ENCODE data around the gene PGS1. TPM values are rescaled to one million over a fixed set of nuclear protein-coding genes. Genes with fewer than 3 reads are reported as not detected.
A peak's percentile ranks its signal among the peaks of the same experiment; 100 is the strongest.

PGS1 gene
- total and polyA plus RNA-seq, 2 of the 8 experiments (the other 6 are each of a cell fraction or from before 2014, with no cell fraction given) = 46.7 to 60.0 TPM

DNA sequence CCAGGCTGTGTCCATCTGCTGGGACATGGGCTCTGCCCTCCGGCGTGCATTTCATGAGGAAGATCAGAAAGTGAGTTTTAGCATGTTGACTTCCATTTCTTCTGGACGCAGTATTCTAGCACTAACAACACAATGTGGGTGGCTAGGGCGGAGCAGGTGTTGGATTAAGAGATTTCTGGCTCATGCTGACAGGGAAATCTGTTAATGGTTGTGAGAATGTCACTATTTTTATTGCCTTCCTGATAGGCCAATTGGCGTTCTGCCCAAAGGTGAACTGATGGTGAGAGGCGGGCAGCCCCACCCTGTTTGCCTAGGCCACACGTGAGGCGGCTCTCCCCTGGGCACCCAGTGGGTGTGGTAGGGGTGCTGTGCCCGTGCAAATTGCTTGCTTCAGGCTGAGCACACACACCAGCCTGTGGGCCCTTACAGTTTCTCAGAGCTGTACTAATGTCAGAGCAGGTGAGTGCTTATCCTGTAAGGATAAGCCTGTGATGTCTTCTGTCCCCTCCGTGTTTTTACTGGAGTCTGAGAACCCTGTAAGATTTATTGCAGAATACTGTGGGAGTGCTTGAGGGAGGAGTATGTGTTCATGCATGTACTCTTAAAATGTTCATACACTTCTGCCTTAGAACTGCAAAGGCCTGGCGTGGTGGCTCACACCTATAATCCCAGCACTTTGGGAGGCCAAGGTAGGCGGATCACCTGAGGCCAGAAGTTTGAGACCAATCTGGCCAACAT lies 30.9 kb downstream of the PGS1 start:
- no peak overlapping the region for H4K91ac ChIP-seq (replicated peaks; ENCODE audit: insufficient read length, low read length)
- no peak overlapping the region for H2BK12ac ChIP-seq (ENCODE audit: low read depth, low read length)
- H3K56ac ChIP-seq (replicated peaks; ENCODE audit: insufficient read length, low read depth, low read length) = no peak overlapping the region
- H2BK5ac ChIP-seq (ENCODE audit: low read depth, low read length) = peak overlapping the region; percentile 81
- no peak overlapping the region for H3K4ac ChIP-seq (replicated peaks; ENCODE audit: insufficient read length, low read depth, low read length)
- H3K23me2 ChIP-seq (ENCODE audit: low read depth, low read length) = no peaks in the 10 kb centered on the region
- H3K9ac ChIP-seq (replicated peaks in 1 of 4; ENCODE audit: extremely low read depth in 1 of 4, low read depth in 3 of 4, low read length in 3 of 4) = no peak overlapping the region; a peak in 1 of 7 replicates
- H3K4me1 ChIP-seq (replicated peaks in 1 of 4; ENCODE audit: control insufficient read depth in 3 of 4, insufficient read depth in 4 of 4, low read length in 3 of 4) = peaks cover 0 to 19% (median 11%) of the 10 kb centered on the region in 4 experiments; a peak in 5 of 7 replicates
- no peak overlapping the region for H3K4me2 ChIP-seq (ENCODE audit: insufficient read depth in 1 of 2, low read depth in 2 of 2, low read length in 2 of 2)
- no peak overlapping the region for H4K5ac ChIP-seq (ENCODE audit: insufficient read length, low read depth, low read length)
- peaks cover 36 to 57% of the 10 kb centered on the region in 2 experiments for H4K20me1 ChIP-seq (replicated peaks in 1 of 2; ENCODE audit: control insufficient read depth in 1 of 2, insufficient read depth in 2 of 2, low read length in 2 of 2)
- H2BK20ac ChIP-seq (ENCODE audit: low read length) = no peak overlapping the region
- no peak overlapping the region for H2BK15ac ChIP-seq (ENCODE audit: low read length)
- CTCF ChIA-PET (ENCODE audit: partially characterized antibody) = interaction anchor here (0.5 to 1.3 kb wide), 4 partner anchors 34 to 298 kb away, joined by 3 to 5 read pairs (median 4); no protein-coding TSS in a partner anchor
- no peak for DNase-seq (ENCODE audit: low read depth in 1 of 2, low spot score in 2 of 2)
- H3K18ac ChIP-seq (ENCODE audit: extremely low read depth, low read length) = no peak overlapping the region
- H4K8ac ChIP-seq (ENCODE audit: extremely low read depth, insufficient read depth, low read length) = no peak overlapping the region
- no peak for FAIRE-seq
- no peak overlapping the region for H2BK120ac ChIP-seq (replicated peaks; ENCODE audit: low read depth, low read length)
- H3K79me2 ChIP-seq (ENCODE audit: control insufficient read depth in 1 of 2, insufficient read depth in 2 of 2, low read length in 2 of 2) = peaks cover 3 to 89% of the 10 kb centered on the region in 2 experiments; a peak in 3 of 4 replicates
- H3K27me3 ChIP-seq (replicated peaks in 1 of 4; ENCODE audit: control insufficient read depth in 3 of 4, extremely low read depth in 1 of 4, insufficient read depth in 3 of 4, low read length in 3 of 4) = no peaks in the 10 kb centered on the region
- H2AK5ac ChIP-seq (ENCODE audit: low read depth, low read length) = peak overlapping the region; percentile 75; the same call in 1 of the 2 replicates
- H3K4me3 ChIP-seq (ENCODE audit: extremely low read depth in 1 of 4, insufficient read depth in 2 of 4, low read depth in 3 of 4, low read length in 4 of 4) = no peak overlapping the region
- POLR2A ChIA-PET (ENCODE audit: partially characterized antibody) = interaction anchor here (0.8 kb wide), 1 partner anchor 12 kb away, joined by 3 read pairs; no protein-coding TSS in a partner anchor
- 92% methylated on average over 12 of the region's 12 CpGs; no CpG with 5 or more reads in 1 of the 2 experiments for WGBS, 2 experiments (ENCODE audit: extremely low coverage in 1 of 2, insufficient coverage in 1 of 2, insufficient read length in 1 of 2, insufficient replicate concordance in 2 of 2, low coverage in 1 of 2, low lambda C conversion rate in 2 of 2, missing lambda C conversion rate in 1 of 2)
- H2AFZ ChIP-seq (ENCODE audit: low read length) = no peak overlapping the region
- H3K27ac ChIP-seq (ENCODE audit: low read depth, low read length) = no peak overlapping the region
- H3K79me1 ChIP-seq (ENCODE audit: low read depth, low read length) = peaks cover 27% of the 10 kb centered on the region
- H3K9me3 ChIP-seq (ENCODE audit: insufficient read depth in 2 of 2, low read depth in 1 of 2, low read length in 1 of 2) = no peaks in the 10 kb centered on the region
- peaks cover 2 to 12% (median 9%) of the 10 kb centered on the region in 4 experiments; a peak in 5 of 8 replicates for H3K36me3 ChIP-seq (ENCODE audit: control insufficient read depth in 2 of 4, insufficient read depth in 4 of 4, low read length in 3 of 4)
- H3K23ac ChIP-seq (ENCODE audit: insufficient read length) = no peak overlapping the region
- no peak overlapping the region for H3K14ac ChIP-seq (ENCODE audit: insufficient read length)
- TF ChIP-seq CHD2 (IDR thresholded peaks at IDR 0.05; ENCODE audit: low read length) (no peak), SUZ12 (IDR thresholded peaks at IDR 0.05; ENCODE audit: low read length) (no peak), SIRT6 (IDR thresholded peaks at IDR 0.05; ENCODE audit: low read length) (no peak), EGR1 (IDR thresholded peaks at IDR 0.05; ENCODE audit: borderline replicate concordance, low read depth, low read length) (no peak), CREB1 (IDR thresholded peaks at IDR 0.05) (no peak), SIX5 (IDR thresholded peaks at IDR 0.05; ENCODE audit: low read depth, low read length) (no peak), YY1 (IDR thresholded peaks at IDR 0.05; ENCODE audit: low read depth, low read length) (no peak), TAF7 (optimal IDR thresholded peaks at IDR 0.05; ENCODE audit: borderline replicate concordance, low read depth, low read length) (no peak), JUN (IDR thresholded peaks at IDR 0.05; ENCODE audit: low read depth, low read length) (no peak), SAP30 (IDR thresholded peaks at IDR 0.05; ENCODE audit: insufficient read depth, insufficient replicate concordance, low read length) (no peak), USF2 (IDR thresholded peaks at IDR 0.05; ENCODE audit: low read length) (no peak), SP1 (IDR thresholded peaks at IDR 0.05; ENCODE audit: low read depth, low read length) (no peak)
